H1 (cell line): Measurements from ENCODE around the gene SLC35E1. TPM values are rescaled to one million over a fixed set of nuclear protein-coding genes. Genes with fewer than 3 reads are reported as not detected.

Experiments used
- ATF2 ChIP-seq: IDR thresholded peaks from 2 replicates; pipeline ENCODE4 v1.6.1; 2012; ENCODE audit warnings: low read length, inconsistent platforms
- CBX8 ChIP-seq: fragments of 300-800, 300-1000 bp; sonication (generic); IDR thresholded peaks from 2 replicates; pipeline ENCODE4 v1.7.1; 2016; ENCODE audit warnings: low read depth, low read length, borderline replicate concordance
- CHD2 ChIP-seq: IDR thresholded peaks from 2 replicates; pipeline ENCODE4 v1.6.1; 2012; ENCODE audit warnings: low read length, improper control_type of control experiment
- CTCF ChIP-seq, 3 experiments: IDR thresholded peaks; 1 replicate in 2 of 3; 2 replicates in 1 of 3; pipeline versions ENCODE4 v1.5.1 to v1.6.1; 2011; ENCODE audit warnings: low read length in 3 of 3, mild to moderate bottlenecking in 3 of 3, inconsistent platforms in 2 of 3, low read depth in 1 of 3, moderate library complexity in 1 of 3; ENCODE audit not compliant: insufficient read depth in 1 of 3; ENCODE audit errors: control extremely low read depth in 1 of 3
- FOSL1 ChIP-seq: IDR thresholded peaks from 2 replicates; pipeline ENCODE4 v1.6.1; 2011; ENCODE audit warnings: mild to moderate bottlenecking, low read depth, low read length, moderate library complexity; ENCODE audit not compliant: insufficient read depth
- GABPA ChIP-seq: IDR thresholded peaks from 2 replicates; pipeline ENCODE4 v1.6.1; 2011; ENCODE audit warnings: mild to moderate bottlenecking, low read length, moderate library complexity, borderline replicate concordance; ENCODE audit not compliant: insufficient read depth
- HDAC6 ChIP-seq: IDR thresholded peaks from one replicate; pipeline ENCODE4 v1.7.1; 2012; ENCODE audit warnings: low read depth, mild to moderate bottlenecking, inconsistent platforms, low read length, moderate library complexity
- JUND ChIP-seq: IDR thresholded peaks from 2 replicates; pipeline ENCODE4 v1.6.1; 2011; ENCODE audit warnings: mild to moderate bottlenecking, improper control_type of control experiment, low read length
- KDM4A ChIP-seq: IDR thresholded peaks from one replicate; pipeline ENCODE4 v1.7.1; 2012; ENCODE audit warnings: low read depth, mild to moderate bottlenecking, moderate library complexity, low read length, inconsistent platforms; ENCODE audit not compliant: severe bottlenecking
- KDM5A ChIP-seq: fragments of 200-600 bp; IDR thresholded peaks from 2 replicates; pipeline ENCODE4 v1.7.1; 2012; ENCODE audit warnings: mild to moderate bottlenecking, low read length, inconsistent platforms, mixed read lengths
- MAX ChIP-seq: IDR thresholded peaks from 2 replicates; pipeline ENCODE4 v1.6.1; 2012; ENCODE audit warnings: inconsistent platforms
- NANOG ChIP-seq: IDR thresholded peaks from 2 replicates; pipeline ENCODE4 v1.6.1; 2011; ENCODE audit warnings: low read length, low read depth, mild to moderate bottlenecking, inconsistent platforms; ENCODE audit not compliant: insufficient read depth, poor library complexity, severe bottlenecking
- NRF1 ChIP-seq: IDR thresholded peaks from 2 replicates; pipeline ENCODE4 v1.6.1; 2011; ENCODE audit warnings: mild to moderate bottlenecking, low read depth, low read length, improper control_type of control experiment
- POLR2A ChIP-seq, 2 experiments: IDR thresholded peaks; 1 replicate in 1 of 2; 2 replicates in 1 of 2; pipeline ENCODE4 v1.6.1; 2011; ENCODE audit warnings: low read depth in 2 of 2, low read length in 2 of 2, mild to moderate bottlenecking in 2 of 2; ENCODE audit errors: control extremely low read depth in 1 of 2
- POU5F1 ChIP-seq: IDR thresholded peaks from 2 replicates; pipeline ENCODE4 v1.6.1; 2011; ENCODE audit warnings: low read depth, mild to moderate bottlenecking, low read length, moderate library complexity
- RFX5 ChIP-seq: IDR thresholded peaks from 2 replicates; pipeline ENCODE4 v1.6.1; 2011; ENCODE audit warnings: low read depth, low read length, improper control_type of control experiment, borderline replicate concordance
- SIRT6 ChIP-seq: IDR thresholded peaks from one replicate; pipeline ENCODE4 v1.7.1; 2012; ENCODE audit warnings: low read length, inconsistent platforms
- SRF ChIP-seq: IDR thresholded peaks from 2 replicates; pipeline ENCODE4 v1.6.1; 2011; ENCODE audit warnings: mild to moderate bottlenecking, low read depth, low read length, moderate library complexity
- YY1 ChIP-seq: IDR thresholded peaks from 2 replicates; pipeline ENCODE4 v1.6.1; 2011; ENCODE audit warnings: low read depth, mild to moderate bottlenecking, low read length
- polyA plus RNA-seq, 7 experiments: library from polyadenylated mRNA; depleted of rRNA in 3 of 7; stranded (reverse) in 5 of 7; unstranded in 2 of 7; fragments of >200 nt in 5 of 7; fragments of 200-250 nt in 2 of 7; gene quantifications; 1 replicate in 5 of 7; 2 replicates in 1 of 7; 4 replicates in 1 of 7; pipeline versions ENCODE4 v1.2.1 to v1.2.3, GENCODE V29; 2011 to 2013; ENCODE audit warnings: missing spikeins in 2 of 7, mixed read lengths in 2 of 7
- total RNA-seq: library from RNA; stranded (reverse); fragmentation: NEBNext Ultra II Directional; extraction: Animal tissue kit (Norgen Biotek cat#: 25700); gene quantifications from 2 replicates; pipeline ENCODE4 v1.2.1, GENCODE V29; 2021

SLC35E1 gene
- total and polyA plus RNA-seq, 2 of the 8 experiments (the other 6 are each of a cell fraction or from before 2014, with no cell fraction given): 26.0 to 31.9 TPM

GRCh38 chr19:16542045-16542909 lies 29.9 kb downstream of the SLC35E1 start, which contains the start of gene CHERP (continued):
- TF ChIP-seq HDAC6: no peak
- no peak for TF ChIP-seq ATF2
- no peak for TF ChIP-seq JUND
- TF ChIP-seq SRF: no peak
- no peak for TF ChIP-seq SIRT6
- TF ChIP-seq KDM5A: peak; percentile 35; the same call in 1 of the 2 replicates
- no peak for TF ChIP-seq RFX5
- TF ChIP-seq CHD2: peak; percentile 80
- TF ChIP-seq NANOG: no peak
- TF ChIP-seq FOSL1: no peak
- peak; percentile 63 to 86 for TF ChIP-seq POLR2A (IDR thresholded peaks at IDR 0.05; ENCODE audit: control extremely low read depth in 1 of 2, low read depth in 2 of 2, low read length in 2 of 2)
- TF ChIP-seq GABPA: peak; percentile 89
- no peak for TF ChIP-seq CBX8
- peak; percentile 39 for TF ChIP-seq NRF1
- no peak for TF ChIP-seq POU5F1
- TF ChIP-seq CTCF (IDR thresholded peaks at IDR 0.05; ENCODE audit: control extremely low read depth in 1 of 3, insufficient read depth in 1 of 3, low read depth in 1 of 3, low read length in 3 of 3): no peak
- peak; percentile 63 for TF ChIP-seq MAX
- no peak for TF ChIP-seq YY1
- TF ChIP-seq KDM4A: peak; percentile 50
